Activated T-helper 1 cell treated with anti-CD3 and anti-CD28 coated beads, Interleukin-12 subunit alpha, Interleukin-12 subunit beta, Interleukin-2, Interleukin-4 antibody, amounts not matched to agents 30 ng/mL and 10 ng/mL and 1 ng/mL, durations not matched to agents 14 hours and 24 hours and 36 hours (primary cell): Measurements from ENCODE around the gene GDPD2. TPM values are rescaled to one million over a fixed set of nuclear protein-coding genes. Genes with fewer than 3 reads are reported as not detected.

ENCODE experiments used
- DNase-seq: peaks from one replicate; pipeline ENCODE4 v3.0.0; 2021; ENCODE audit warnings: low spot score
- H3K27ac Mint-ChIP-seq: one replicate; pipeline ENCODE4 v1.8.0; 2021; ENCODE audit warnings: mild to moderate bottlenecking, mixed read lengths
- H3K27me3 Mint-ChIP-seq: one replicate; pipeline ENCODE4 v1.8.0; 2022; ENCODE audit warnings: mild to moderate bottlenecking, moderate library complexity, mixed read lengths; ENCODE audit not compliant: insufficient read depth
- H3K36me3 Mint-ChIP-seq: one replicate; pipeline ENCODE4 v1.8.0; 2021; ENCODE audit warnings: low read depth, mixed read lengths
- H3K4me1 Mint-ChIP-seq: one replicate; pipeline ENCODE4 v1.8.0; 2021; ENCODE audit warnings: low read depth, mixed read lengths
- H3K4me3 Mint-ChIP-seq: one replicate; pipeline ENCODE4 v1.8.0; 2021; ENCODE audit warnings: mild to moderate bottlenecking, moderate library complexity, mixed read lengths
- H3K9me3 Mint-ChIP-seq: one replicate; pipeline ENCODE4 v1.8.0; 2021; ENCODE audit warnings: mixed read lengths
- intact Hi-C: fragments of 100-400 bp; cut with micrococcal nuclease; formaldehyde crosslinking; loops from one replicate; pipeline ENCODE4 v1.15.1; 2024
- total RNA-seq: library from RNA; stranded (reverse); gene quantifications from 2 replicates; pipeline ENCODE4 v1.2.3, GENCODE V29; 2022

The GDPD2 gene
- total RNA-seq, 1 donor from 2014 or later, result not detected

DNA sequence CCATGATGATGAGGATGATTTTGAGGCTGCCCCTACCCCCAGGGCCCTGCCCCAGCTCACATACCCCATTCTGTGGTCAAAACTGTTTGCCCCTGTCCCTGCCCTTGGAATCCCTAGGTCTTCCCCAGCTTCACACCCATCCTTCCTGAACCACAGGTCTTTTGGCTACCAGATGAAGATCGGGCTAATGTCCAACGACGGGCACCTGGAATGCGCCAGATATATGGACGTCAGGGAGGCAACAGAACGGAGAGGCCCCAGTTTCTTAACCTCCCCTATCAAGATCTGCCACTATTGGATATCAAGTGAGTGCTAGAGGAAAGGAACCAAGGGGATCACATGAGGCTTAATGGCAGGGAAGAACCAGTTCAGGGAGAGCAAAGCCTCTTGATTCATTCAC is 6.6 kb downstream of the GDPD2 start:
- Mint-ChIP-seq H3K27me3 (no peaks in the 10 kb centered on the region), H3K4me1 (peaks cover 7% of the 10 kb centered on the region), H3K4me3 (no peak overlapping the region), H3K9me3 (no peaks in the 10 kb centered on the region), H3K36me3 (no peaks in the 10 kb centered on the region), H3K27ac (no peak overlapping the region)
- intact Hi-C loops, result no loop called here
- no peak for DNase-seq

- no peak for DNase-seq
- intact Hi-C loops, result no loop called here
- Mint-ChIP-seq H3K4me1 (peaks cover 15% of the 10 kb centered on the region), H3K4me3 (peak overlapping the region; percentile 91), H3K27ac (peak overlapping the region; percentile 49), H3K9me3 (no peaks in the 10 kb centered on the region), H3K27me3 (peaks cover 8% of the 10 kb centered on the region), H3K36me3 (no peaks in the 10 kb centered on the region)
Observed at GRCh38 chrX:70432936-70433847, 10.1 kb downstream of the GDPD2 start.

- H3K27me3 Mint-ChIP-seq, result peaks cover 11% of the 10 kb centered on the region
- intact Hi-C loops, result loop anchor here (1.0 kb wide), 4 partner anchors 22 to 301 kb away; partner anchors contain the start of genes IGBP1 and KIF4A
- H3K9me3 Mint-ChIP-seq, result no peaks in the 10 kb centered on the region
- DNase-seq, result peak; percentile 64
- H3K27ac Mint-ChIP-seq, result peak overlapping the region; percentile 93
- no peaks in the 10 kb centered on the region for H3K36me3 Mint-ChIP-seq
- peak overlapping the region; percentile 91 for H3K4me3 Mint-ChIP-seq
- H3K4me1 Mint-ChIP-seq, result peaks cover 22% of the 10 kb centered on the region
Observed at GRCh38 chrX:70433848-70434351, 10.8 kb downstream of the GDPD2 start.

GRCh38 chrX:70434352-70434866 is 11.3 kb downstream of the GDPD2 start:
- no peaks in the 10 kb centered on the region for H3K9me3 Mint-ChIP-seq
- intact Hi-C loops, result loop anchor here (1.0 kb wide), 4 partner anchors 22 to 301 kb away; partner anchors contain the start of genes IGBP1 and KIF4A
- peak overlapping the region; percentile 91 for H3K4me3 Mint-ChIP-seq
- H3K27ac Mint-ChIP-seq, result peak overlapping the region; percentile 93
- H3K27me3 Mint-ChIP-seq, result peaks cover 11% of the 10 kb centered on the region
- H3K36me3 Mint-ChIP-seq, result no peaks in the 10 kb centered on the region
- peak; percentile 24 for DNase-seq
- peaks cover 26% of the 10 kb centered on the region for H3K4me1 Mint-ChIP-seq

DNA sequence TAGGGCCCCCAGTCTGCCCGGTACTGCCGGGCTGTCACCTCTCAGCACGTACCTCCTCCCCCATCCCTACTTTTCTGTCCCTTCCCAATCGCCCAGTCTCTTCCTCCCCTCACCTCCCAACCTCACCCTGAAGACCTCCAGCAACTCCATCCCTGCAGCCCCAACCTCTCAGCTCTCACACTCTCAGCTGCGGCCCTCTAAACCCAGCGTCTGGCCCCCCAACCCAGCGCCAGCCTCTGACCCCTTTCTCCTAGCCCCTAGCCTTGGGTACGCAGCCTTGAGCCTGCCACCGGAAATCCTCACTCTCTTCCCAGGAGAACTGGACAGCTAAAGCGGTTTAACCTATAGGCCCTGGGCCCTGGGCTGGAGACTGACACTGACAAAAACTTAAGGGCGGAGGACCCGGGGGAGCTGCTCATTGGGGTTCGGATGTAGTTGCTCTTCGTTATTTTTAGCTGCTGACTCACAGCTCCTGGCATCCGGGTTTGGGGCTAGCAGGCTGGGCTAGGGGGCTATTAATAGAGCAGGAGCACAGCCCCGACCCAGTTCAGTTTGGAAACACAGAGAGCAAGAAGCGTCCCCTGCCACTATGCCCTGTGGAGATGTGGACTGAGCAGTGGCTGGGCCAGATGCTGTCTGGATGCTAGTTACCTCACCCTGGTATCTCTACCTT is 11.9 kb downstream of the GDPD2 start:
- intact Hi-C loops, result loop anchor here (1.0 kb wide), 4 partner anchors 21 to 302 kb away; partner anchors contain the start of genes IGBP1 and KIF4A
- Mint-ChIP-seq H3K9me3 (no peaks in the 10 kb centered on the region), H3K4me3 (peak overlapping the region; percentile 91), H3K4me1 (peaks cover 27% of the 10 kb centered on the region), H3K36me3 (no peaks in the 10 kb centered on the region), H3K27me3 (peaks cover 12% of the 10 kb centered on the region), H3K27ac (peak overlapping the region; percentile 73)
- DNase-seq, result no peak

GRCh38 chrX:70436343-70436742 is 13.2 kb downstream of the GDPD2 start:
- Mint-ChIP-seq H3K36me3 (no peaks in the 10 kb centered on the region), H3K4me1 (peaks cover 27% of the 10 kb centered on the region), H3K9me3 (no peaks in the 10 kb centered on the region), H3K4me3 (peak overlapping the region; percentile 21), H3K27ac (no peak overlapping the region), H3K27me3 (peaks cover 21% of the 10 kb centered on the region)
- no peak for DNase-seq
- intact Hi-C loops, result no loop called here

GRCh38 chrX:70437011-70437410 is 13.9 kb downstream of the GDPD2 start:
- peaks cover 27% of the 10 kb centered on the region for H3K4me1 Mint-ChIP-seq
- H3K36me3 Mint-ChIP-seq, result no peaks in the 10 kb centered on the region
- DNase-seq, result no peak
- no peak overlapping the region for H3K27ac Mint-ChIP-seq
- H3K4me3 Mint-ChIP-seq, result no peak overlapping the region
- intact Hi-C loops, result no loop called here
- H3K27me3 Mint-ChIP-seq, result peaks cover 26% of the 10 kb centered on the region
- H3K9me3 Mint-ChIP-seq, result no peaks in the 10 kb centered on the region

DNA sequence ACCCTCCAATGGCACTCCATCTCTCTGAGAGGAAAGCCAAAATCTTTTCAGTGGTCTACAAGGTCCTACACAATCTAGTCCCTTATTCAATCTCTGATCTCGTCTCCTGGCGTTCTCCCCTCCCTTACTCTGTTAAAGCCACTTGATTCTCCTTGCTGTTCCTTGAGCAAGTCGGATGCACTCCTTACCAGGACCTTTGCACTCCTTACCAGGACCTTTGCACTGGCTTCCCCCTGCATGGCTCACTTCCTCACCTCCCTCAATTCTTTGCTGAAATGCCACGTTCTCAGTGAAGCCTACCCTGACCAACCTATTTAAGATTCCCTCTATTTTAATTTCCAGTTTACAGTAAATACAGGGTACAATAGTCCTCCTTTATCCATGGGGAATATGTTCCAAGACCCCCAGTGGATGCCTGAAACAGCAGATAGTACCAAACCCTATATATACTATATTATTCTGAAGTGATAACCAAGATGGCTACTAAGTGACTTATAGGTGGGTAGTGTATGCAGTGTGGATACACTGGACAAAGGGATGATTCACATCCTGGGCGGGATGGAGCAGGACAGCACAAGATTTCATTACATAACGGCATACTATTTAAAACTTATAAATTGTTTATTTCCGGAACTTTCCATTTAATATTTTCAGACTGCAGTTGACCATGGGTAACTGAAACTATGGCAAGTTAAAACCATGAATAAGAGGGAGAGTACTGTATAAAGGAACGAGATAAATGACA is 15.0 kb downstream of the GDPD2 start:
- H3K4me3 Mint-ChIP-seq, result no peak overlapping the region
- no peak for DNase-seq
- H3K4me1 Mint-ChIP-seq, result peaks cover 26% of the 10 kb centered on the region
- intact Hi-C loops, result no loop called here
- no peaks in the 10 kb centered on the region for H3K9me3 Mint-ChIP-seq
- H3K27me3 Mint-ChIP-seq, result peaks cover 36% of the 10 kb centered on the region
- H3K36me3 Mint-ChIP-seq, result no peaks in the 10 kb centered on the region
- H3K27ac Mint-ChIP-seq, result no peak overlapping the region

DNA sequence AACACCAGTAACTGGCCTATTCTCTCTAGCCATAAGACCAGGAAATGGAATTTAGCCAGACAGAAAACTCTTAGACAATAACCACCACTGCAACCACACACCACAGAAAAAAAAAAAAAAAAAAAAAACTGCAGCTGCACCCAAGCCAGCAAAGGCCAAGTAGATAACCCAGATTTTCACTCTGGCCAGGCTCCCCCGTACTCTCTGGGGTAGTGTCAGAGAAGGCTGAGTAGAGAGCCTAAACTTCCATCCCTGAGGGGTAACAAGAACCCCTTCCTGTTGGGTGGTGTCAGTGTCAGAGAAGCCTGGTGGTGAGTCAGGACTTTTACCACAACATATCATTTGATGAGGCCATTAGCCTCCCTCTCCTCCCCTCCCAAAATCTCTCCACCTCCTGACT is 15.9 kb downstream of the GDPD2 start:
- intact Hi-C loops, result no loop called here
- Mint-ChIP-seq H3K9me3 (no peaks in the 10 kb centered on the region), H3K27ac (peak overlapping the region; percentile 45), H3K36me3 (no peaks in the 10 kb centered on the region), H3K4me3 (no peak overlapping the region), H3K27me3 (peaks cover 36% of the 10 kb centered on the region), H3K4me1 (peaks cover 20% of the 10 kb centered on the region)
- no peak for DNase-seq

GRCh38 chrX:70442224-70442623 is 19.1 kb downstream of the GDPD2 start:
- no peak for DNase-seq
- Mint-ChIP-seq H3K9me3 (no peaks in the 10 kb centered on the region), H3K27ac (no peak overlapping the region), H3K4me1 (peaks cover 20% of the 10 kb centered on the region), H3K4me3 (no peak overlapping the region), H3K36me3 (no peaks in the 10 kb centered on the region), H3K27me3 (peaks cover 51% of the 10 kb centered on the region)
- intact Hi-C loops, result no loop called here

DNA sequence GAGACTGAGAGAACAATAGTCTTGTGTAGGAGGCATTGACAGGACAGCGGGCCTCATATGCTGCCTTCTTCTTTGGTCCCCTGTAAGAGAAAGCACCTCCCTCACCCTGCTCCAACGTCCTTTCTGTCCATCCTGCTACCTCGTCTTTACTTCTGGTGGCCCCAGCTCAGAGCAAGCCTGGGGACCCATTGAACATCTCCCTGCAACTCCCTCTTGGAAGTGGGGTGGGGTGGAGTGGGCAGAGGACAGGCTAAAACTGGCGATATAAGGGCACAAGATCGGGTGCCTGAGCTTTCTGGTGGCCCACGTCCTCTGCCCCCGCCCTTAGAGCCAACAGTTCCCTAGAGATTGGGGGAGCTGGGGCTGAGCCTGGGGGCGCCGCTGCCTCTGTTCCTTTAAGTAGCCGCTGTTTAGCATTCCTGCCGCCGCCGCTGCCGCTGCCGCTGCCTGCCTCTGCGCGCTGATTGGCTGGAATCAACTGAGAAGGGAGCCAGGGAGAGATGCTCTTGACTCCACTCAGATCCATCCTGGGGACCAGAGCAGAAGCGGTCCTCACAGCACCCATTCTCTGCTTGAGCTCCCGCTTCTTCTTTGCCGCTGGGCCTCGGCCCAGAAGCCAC is 21.3 kb downstream of the GDPD2 start, which contains the start of gene DLG3:
Gene DLG3 (plus strand): TSS at position 510 of the 620 bp plus-strand sequence. CDS start 367 bp downstream, outside the sequence.
- no peaks in the 10 kb centered on the region for H3K36me3 Mint-ChIP-seq
- H3K27me3 Mint-ChIP-seq, result peaks cover 47% of the 10 kb centered on the region
- no peaks in the 10 kb centered on the region for H3K9me3 Mint-ChIP-seq
- H3K27ac Mint-ChIP-seq, result no peak within 1 kb of the TSS
- H3K4me1 Mint-ChIP-seq, result peaks cover 5% of the 10 kb centered on the region
- intact Hi-C loops, result no loop called here
- peak within 1 kb of the TSS; percentile 15 for H3K4me3 Mint-ChIP-seq
- DNase-seq, result no peak
